Kidney (tissue), 14 donors: Measurements from ENCODE around the gene PON2. TPM values are rescaled to one million over a fixed set of nuclear protein-coding genes. Genes with fewer than 3 reads are reported as not detected.
"Not testable (repeated sequence)": the region's sequence is repeated elsewhere in the genome, so short reads cannot be mapped to it uniquely, and the experiment has no call there.

Source experiments
- DNase-seq, 5 donors: peaks; one replicate each; pipeline ENCODE4 v3.0.0-alpha.2; 2013 to 2020
- FAIRE-seq: peaks from 2 replicates; lab custom pipeline; 2012; peaks lifted over from hg19 to GRCh38; lab: Jason Lieb, UNC
- H3K27ac ChIP-seq, 2 donors: one replicate each; pipeline ENCODE4 v1.7.0; 2013; ENCODE audit warnings: low read depth in 2 of 2, low read length in 2 of 2, inconsistent platforms in 1 of 2
- H3K27me3 ChIP-seq: one replicate; pipeline ENCODE4 v1.7.1; 2013; ENCODE audit warnings: low read length, inconsistent platforms; ENCODE audit not compliant: control insufficient read depth, insufficient read depth
- H3K36me3 ChIP-seq, 3 donors: one replicate each; pipeline versions ENCODE4 v1.7.0 to v1.7.1; 2013; ENCODE audit warnings: low read length in 3 of 3, control low read depth in 1 of 3, inconsistent platforms in 1 of 3; ENCODE audit not compliant: insufficient read depth in 3 of 3, control insufficient read depth in 2 of 3
- H3K4me1 ChIP-seq, 3 donors: one replicate each; pipeline versions ENCODE4 v1.7.0 to v1.7.1; 2013; ENCODE audit warnings: low read length in 3 of 3, inconsistent platforms in 1 of 3, low read depth in 1 of 3; ENCODE audit not compliant: control insufficient read depth in 2 of 3, insufficient read depth in 2 of 3
- H3K4me3 ChIP-seq, 3 donors: one replicate each; pipeline versions ENCODE4 v1.7.0 to v1.8.1; 2013; ENCODE audit warnings: low read length in 3 of 3, control low read depth in 1 of 3, inconsistent platforms in 1 of 3
- H3K9ac ChIP-seq, 3 donors: one replicate each; pipeline versions ENCODE4 v1.7.0 to v1.7.1; 2013; ENCODE audit warnings: low read length in 3 of 3, control low read depth in 1 of 3, inconsistent platforms in 1 of 3
- H3K9me3 ChIP-seq, 3 donors: one replicate each; pipeline versions ENCODE4 v1.7.0 to v1.7.1; 2013; ENCODE audit warnings: low read length in 3 of 3, control low read depth in 1 of 3, inconsistent platforms in 1 of 3; ENCODE audit not compliant: control insufficient read depth in 2 of 3, insufficient read depth in 1 of 3
- intact Hi-C: fragments of 100-400 bp; cut with DNase I; formaldehyde crosslinking; loops from one replicate; pipeline ENCODE4 v1.11.1; 2022
- polyA plus RNA-seq: library from polyadenylated mRNA; stranded (reverse); fragments of 350-450 nt; fragmentation: Illumina TruSeq; extraction: RNeasy Lipid Tissue Mini Kit (QIAGEN cat#74804); gene quantifications from one replicate; pipeline ENCODE4 v1.2.3, GENCODE V29; 2014; ENCODE audit warnings: low read depth, low replicate concordance; ENCODE audit not compliant: insufficient read depth
- total RNA-seq: library from RNA; stranded (reverse); fragmentation: NEBNext Ultra II Directional; extraction: Animal tissue kit (Norgen Biotek cat#: 25700); gene quantifications from one replicate; pipeline ENCODE4 v1.2.1, GENCODE V29; 2021
- TF ChIP-seq, protein P1 (sequence below): IDR thresholded peaks from 3 replicates; pipeline ENCODE4 v1.5.1; 2012; ENCODE audit warnings: mild to moderate bottlenecking, moderate library complexity, borderline replicate concordance; ENCODE audit not compliant: insufficient read depth; ENCODE audit errors: extremely low read depth
- donor health status: control.
- donor health status: control.
- donor health status: control.
- donor health status: control.
- donor health status: control.
- donor health status: DM: yes; HTN: yes; CAD: no.
- donor health status: Normal renal cell carcinoma (clear cell type).

The PON2 gene
- total and polyA plus RNA-seq, 2 donors from 2014 or later: 61.8 to 191 TPM

DNA sequence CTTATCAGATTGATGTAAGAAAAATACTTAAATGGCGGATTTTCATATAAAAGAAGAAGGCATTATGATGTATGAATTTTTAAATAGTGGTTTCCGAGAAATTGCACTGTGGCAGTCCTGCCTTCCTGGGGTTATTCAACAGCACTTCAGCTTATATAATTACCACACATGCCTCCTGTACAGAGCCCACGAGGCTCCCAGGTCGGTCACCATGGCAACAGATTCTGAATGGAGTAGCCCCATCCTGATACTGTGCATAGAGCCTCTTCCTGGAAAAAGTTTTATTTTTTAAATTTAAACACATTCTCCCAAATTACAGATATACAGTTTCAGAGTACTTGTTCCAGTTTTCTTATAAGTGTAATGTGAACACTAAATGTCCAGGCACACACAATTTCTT lies 35.0 kb upstream of the PON2 start:
- FAIRE-seq: no peak
- Histone ChIP-seq H3K36me3 (no peaks in the 10 kb centered on the region), H3K4me1 (peaks cover 3 to 6% (median 4%) of the 10 kb centered on the region in 3 donors), H3K27me3 (no peaks in the 10 kb centered on the region), H3K4me3 (no peak overlapping the region), H3K27ac (no peak overlapping the region), H3K9ac (no peak overlapping the region), H3K9me3 (no peaks in the 10 kb centered on the region)
- DNase-seq: peak in 2 of 5 donors; percentile 35 to 45
- intact Hi-C loops: no loop called here
- TF ChIP-seq, protein P1, sequence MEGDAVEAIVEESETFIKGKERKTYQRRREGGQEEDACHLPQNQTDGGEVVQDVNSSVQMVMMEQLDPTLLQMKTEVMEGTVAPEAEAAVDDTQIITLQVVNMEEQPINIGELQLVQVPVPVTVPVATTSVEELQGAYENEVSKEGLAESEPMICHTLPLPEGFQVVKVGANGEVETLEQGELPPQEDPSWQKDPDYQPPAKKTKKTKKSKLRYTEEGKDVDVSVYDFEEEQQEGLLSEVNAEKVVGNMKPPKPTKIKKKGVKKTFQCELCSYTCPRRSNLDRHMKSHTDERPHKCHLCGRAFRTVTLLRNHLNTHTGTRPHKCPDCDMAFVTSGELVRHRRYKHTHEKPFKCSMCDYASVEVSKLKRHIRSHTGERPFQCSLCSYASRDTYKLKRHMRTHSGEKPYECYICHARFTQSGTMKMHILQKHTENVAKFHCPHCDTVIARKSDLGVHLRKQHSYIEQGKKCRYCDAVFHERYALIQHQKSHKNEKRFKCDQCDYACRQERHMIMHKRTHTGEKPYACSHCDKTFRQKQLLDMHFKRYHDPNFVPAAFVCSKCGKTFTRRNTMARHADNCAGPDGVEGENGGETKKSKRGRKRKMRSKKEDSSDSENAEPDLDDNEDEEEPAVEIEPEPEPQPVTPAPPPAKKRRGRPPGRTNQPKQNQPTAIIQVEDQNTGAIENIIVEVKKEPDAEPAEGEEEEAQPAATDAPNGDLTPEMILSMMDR: no peak

DNA sequence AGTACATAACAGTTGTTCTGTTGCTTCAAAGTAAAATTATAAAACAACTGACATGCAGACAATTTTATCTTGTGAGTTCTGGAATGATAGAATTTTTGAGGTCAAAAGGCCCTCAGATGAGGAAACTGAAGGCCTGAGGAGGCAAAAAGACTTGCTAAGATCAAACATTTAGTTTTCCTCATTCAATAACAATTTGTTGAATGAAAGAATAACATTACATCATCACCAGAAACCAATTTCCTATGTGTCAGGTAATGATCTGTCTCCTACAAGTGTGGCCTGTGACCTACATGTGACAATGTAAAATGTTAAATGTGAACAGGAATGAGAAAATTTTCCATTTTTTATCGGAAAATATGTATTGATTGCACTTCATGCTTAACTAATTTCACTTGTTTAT lies 34.4 kb upstream of the PON2 start:
- H3K27ac ChIP-seq: no peak overlapping the region
- DNase-seq (no peak), FAIRE-seq (no peak)
- H3K9me3 ChIP-seq: no peaks in the 10 kb centered on the region
- intact Hi-C loops: no loop called here
- peaks cover 3 to 6% (median 4%) of the 10 kb centered on the region in 3 donors for H3K4me1 ChIP-seq
- no peak overlapping the region for H3K4me3 ChIP-seq
- no peaks in the 10 kb centered on the region for H3K27me3 ChIP-seq
- TF ChIP-seq, protein P1: no peak
- no peaks in the 10 kb centered on the region for H3K36me3 ChIP-seq
- no peak overlapping the region for H3K9ac ChIP-seq

DNA sequence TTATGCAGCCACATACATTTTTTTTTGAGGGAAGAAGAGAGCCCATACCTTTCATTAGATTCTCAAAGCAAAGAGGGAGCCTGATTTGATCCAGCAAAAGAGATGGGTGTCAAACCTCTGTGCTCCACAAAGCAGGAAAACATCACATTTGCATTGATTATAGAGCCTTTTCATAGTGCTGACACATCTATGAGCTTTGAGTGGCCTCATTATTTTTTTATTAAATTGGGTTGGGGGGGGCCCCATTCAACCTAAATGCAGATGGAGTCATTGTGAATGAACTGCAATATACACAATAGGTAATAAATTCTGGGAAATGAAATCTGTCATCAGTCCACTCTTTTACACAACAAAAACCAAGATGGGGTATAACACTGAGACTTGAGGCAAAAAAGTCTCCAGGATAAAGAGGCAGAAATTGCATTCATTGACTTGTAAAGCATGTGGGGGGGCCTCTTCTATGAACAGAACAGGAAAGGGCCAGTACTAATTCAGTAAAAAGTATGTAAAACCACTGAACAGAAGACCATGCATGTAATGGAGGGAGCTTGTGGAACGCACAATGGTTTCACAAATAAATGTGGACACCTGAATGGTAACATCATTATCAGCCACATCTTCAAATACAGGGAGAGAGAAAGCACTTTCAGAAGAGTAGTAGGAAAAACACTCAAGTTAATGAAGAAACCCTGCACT lies 33.2 kb upstream of the PON2 start:
- H3K4me1 ChIP-seq: peaks cover 3 to 6% (median 3%) of the 10 kb centered on the region in 3 donors
- no peak for FAIRE-seq
- H3K27ac ChIP-seq: no peak overlapping the region
- intact Hi-C loops: no loop called here
- TF ChIP-seq, protein P1: no peak
- no peak overlapping the region for H3K9ac ChIP-seq
- H3K27me3 ChIP-seq: no peaks in the 10 kb centered on the region
- H3K36me3 ChIP-seq: no peaks in the 10 kb centered on the region
- no peaks in the 10 kb centered on the region for H3K9me3 ChIP-seq
- H3K4me3 ChIP-seq: no peak overlapping the region
- no peak for DNase-seq

DNA sequence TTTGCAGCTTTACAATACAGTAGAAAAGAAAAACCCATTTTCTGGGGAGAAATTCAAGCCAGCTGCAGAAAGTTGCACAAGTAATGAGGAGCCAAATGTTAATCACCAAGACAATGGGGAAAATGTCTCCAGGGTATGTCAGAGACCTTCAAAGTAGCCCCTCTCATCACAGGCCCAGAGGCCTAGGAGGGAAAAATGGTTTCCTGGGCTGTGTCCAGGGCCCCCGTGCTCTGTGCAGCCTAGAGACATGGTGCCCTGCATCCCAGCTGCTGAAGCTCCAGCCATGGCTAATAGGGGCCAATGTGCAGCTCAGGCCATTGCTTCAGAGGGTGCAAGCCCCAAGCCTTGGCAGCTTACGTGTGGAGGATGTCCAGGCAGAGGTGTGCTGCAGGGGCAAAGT lies 25.8 kb upstream of the PON2 start:
- H3K27ac ChIP-seq, H3K9ac ChIP-seq, H3K9me3 ChIP-seq, intact Hi-C loops, H3K4me3 ChIP-seq, DNase-seq, H3K36me3 ChIP-seq, FAIRE-seq, H3K27me3 ChIP-seq, H3K4me1 ChIP-seq: not testable (repeated sequence)
